Type B pancreatic cell (in vitro differentiated cells): ENCODE measurements around the gene P2RY8. TPM values are rescaled to one million over a fixed set of nuclear protein-coding genes. Genes with fewer than 3 reads are reported as not detected.

ENCODE experiments used
- DNase-seq: peaks from one replicate; pipeline ENCODE4 v3.0.0; 2021; ENCODE audit warnings: mixed read lengths; ENCODE audit not compliant: unreplicated experiment; ENCODE audit errors: extremely low spot score
- H3K27ac Mint-ChIP-seq: 2 replicates; pipeline ENCODE4 v1.8.0; 2021; ENCODE audit warnings: mild to moderate bottlenecking, mixed read lengths
- H3K27me3 Mint-ChIP-seq: 2 replicates; pipeline ENCODE4 v1.8.0; 2021; ENCODE audit warnings: mixed read lengths
- H3K36me3 Mint-ChIP-seq: 2 replicates; pipeline ENCODE4 v1.8.0; 2021; ENCODE audit warnings: mixed read lengths
- H3K4me1 Mint-ChIP-seq: one replicate; pipeline ENCODE4 v1.8.0; 2021; ENCODE audit warnings: mixed read lengths; ENCODE audit not compliant: unreplicated experiment
- H3K4me3 Mint-ChIP-seq: 2 replicates; pipeline ENCODE4 v1.8.0; 2021; ENCODE audit warnings: mild to moderate bottlenecking, mixed read lengths
- H3K9me3 Mint-ChIP-seq: 2 replicates; pipeline ENCODE4 v1.8.0; 2021; ENCODE audit warnings: mixed read lengths
- CTCF ChIP-seq: fragments of 200-600 bp; sonication (generic); conservative IDR thresholded peaks from 2 replicates; pipeline ENCODE4 v1.5.0; 2021; ENCODE audit warnings: antibody characterized with exemption, mild to moderate bottlenecking
- total RNA-seq: library from RNA; stranded (reverse); gene quantifications from 2 replicates; pipeline ENCODE4 v1.2.1, GENCODE V29; 2021; ENCODE audit warnings: low replicate concordance

The P2RY8 gene
- total RNA-seq, 1 donor from 2014 or later, result not detected

GRCh38 chrX:1516596-1517104 lies 20.3 kb downstream of the P2RY8 start:
- no peak for TF ChIP-seq CTCF
- Mint-ChIP-seq H3K4me3 (no peak overlapping the region), H3K4me1 (no peaks in the 10 kb centered on the region), H3K36me3 (no peaks in the 10 kb centered on the region), H3K27ac (no peak overlapping the region), H3K27me3 (peaks cover 21% of the 10 kb centered on the region), H3K9me3 (peaks cover 10% of the 10 kb centered on the region)
- no peak for DNase-seq

- no peak for DNase-seq
- TF ChIP-seq CTCF, result no peak
- H3K27me3 Mint-ChIP-seq, result peaks cover 14% of the 10 kb centered on the region
- H3K9me3 Mint-ChIP-seq, result peaks cover 6% of the 10 kb centered on the region
- no peak overlapping the region for H3K4me3 Mint-ChIP-seq
- H3K4me1 Mint-ChIP-seq, result no peaks in the 10 kb centered on the region
- no peaks in the 10 kb centered on the region for H3K36me3 Mint-ChIP-seq
- no peak overlapping the region for H3K27ac Mint-ChIP-seq
Measured at GRCh38 chrX:1511829-1512228, 25.2 kb downstream of the P2RY8 start.

- no peak for DNase-seq
- Mint-ChIP-seq H3K36me3 (no peaks in the 10 kb centered on the region), H3K27ac (no peak overlapping the region), H3K9me3 (peaks cover 6% of the 10 kb centered on the region), H3K4me1 (no peaks in the 10 kb centered on the region), H3K4me3 (no peak overlapping the region), H3K27me3 (peaks cover 8% of the 10 kb centered on the region)
- no peak for TF ChIP-seq CTCF
Measured at GRCh38 chrX:1511150-1511549, 25.8 kb downstream of the P2RY8 start.

GRCh38 chrX:1507511-1508463 lies 29.2 kb downstream of the P2RY8 start:
- no peak for TF ChIP-seq CTCF
- H3K4me3 Mint-ChIP-seq, result no peak overlapping the region
- no peak overlapping the region for H3K27ac Mint-ChIP-seq
- no peaks in the 10 kb centered on the region for H3K27me3 Mint-ChIP-seq
- H3K36me3 Mint-ChIP-seq, result no peaks in the 10 kb centered on the region
- H3K9me3 Mint-ChIP-seq, result peaks cover 6% of the 10 kb centered on the region
- H3K4me1 Mint-ChIP-seq, result no peaks in the 10 kb centered on the region
- DNase-seq, result no peak

GRCh38 chrX:1506916-1507315 lies 30.1 kb downstream of the P2RY8 start:
- Mint-ChIP-seq H3K9me3 (peaks cover 6% of the 10 kb centered on the region), H3K27me3 (no peaks in the 10 kb centered on the region), H3K4me3 (no peak overlapping the region), H3K4me1 (no peaks in the 10 kb centered on the region), H3K27ac (no peak overlapping the region), H3K36me3 (no peaks in the 10 kb centered on the region)
- no peak for DNase-seq
- no peak for TF ChIP-seq CTCF
